ENCODE measurements around the gene NT5DC3. TPM values are rescaled to one million over a fixed set of nuclear protein-coding genes. Genes with fewer than 3 reads are reported as not detected.

The NT5DC3 gene
- total and polyA plus RNA-seq, 2 of the 13 experiments (the other 11 are each of a cell fraction or from before 2014, with no cell fraction given), result 3.2 to 6.6 TPM

DNA sequence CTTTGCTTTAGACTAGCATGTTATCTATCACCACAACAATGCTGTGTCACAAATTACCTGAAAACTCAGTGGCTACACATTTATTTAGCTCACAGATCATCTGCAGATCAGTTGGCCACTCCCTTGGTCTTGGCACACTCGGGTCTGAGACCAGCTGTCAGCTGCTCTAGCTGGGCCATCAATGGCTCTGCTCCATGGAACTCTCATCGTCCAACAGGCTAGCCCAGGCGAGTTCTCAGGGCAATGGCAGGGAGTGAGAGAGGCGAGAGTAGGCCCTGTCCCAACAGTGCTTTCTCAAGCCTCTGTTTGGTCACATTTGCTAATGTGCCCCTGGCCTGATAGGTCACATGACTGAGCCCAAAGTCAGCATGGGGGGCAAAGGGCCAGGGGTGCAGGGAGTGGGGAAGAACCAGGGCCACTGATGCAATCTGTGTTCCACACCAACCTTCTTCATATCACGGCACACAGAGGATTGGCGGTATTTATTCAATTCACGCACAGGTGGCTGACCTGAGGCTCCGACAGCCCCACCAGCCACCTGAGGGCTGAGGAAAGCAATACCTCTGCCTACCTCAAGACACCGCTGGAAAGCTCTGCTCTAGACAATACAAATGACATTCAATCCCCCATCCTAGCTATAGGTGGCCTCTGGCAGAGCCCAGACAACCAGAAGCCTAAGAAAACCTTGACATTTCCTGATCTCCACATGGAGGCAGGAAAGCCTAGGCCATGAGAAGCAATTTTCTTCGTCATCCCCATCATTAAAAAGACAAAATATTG lies 82.5 kb downstream of the NT5DC3 start:
- ATAC-seq (no peak), FAIRE-seq (no peak), DNase-seq (ENCODE audit: low spot score) (no peak)
- Histone ChIP-seq H2AFZ (ENCODE audit: low read length) (no peak overlapping the region), H3K4me2 (ENCODE audit: low read depth, low read length) (no peak overlapping the region), H3K27ac (ENCODE audit: extremely low read length, insufficient read depth, low read length) (no peak overlapping the region), H3K79me2 (ENCODE audit: insufficient read depth, low read length) (no peaks in the 10 kb centered on the region), H3K27me3 (ENCODE audit: control insufficient read depth in 1 of 2, insufficient read depth in 2 of 2, low read length in 2 of 2) (no peaks in the 10 kb centered on the region), H3K4me1 (ENCODE audit: insufficient read depth, low read length) (no peaks in the 10 kb centered on the region), H3K36me3 (replicated peaks in 1 of 2; ENCODE audit: control insufficient read depth in 1 of 2, insufficient read depth in 2 of 2, low read length in 2 of 2) (0 out of 5 replicates have a peak, but pooled peaks cover 0 to 2% of the 10 kb centered on the region in 2 experiments), H3K4me3 (replicated peaks in 1 of 3; ENCODE audit: insufficient read depth in 1 of 3, low read depth in 2 of 3, low read length in 3 of 3) (no peak overlapping the region), H4K20me1 (ENCODE audit: insufficient read depth, low read length) (no peaks in the 10 kb centered on the region), H3K9me3 (ENCODE audit: low read length) (no peaks in the 10 kb centered on the region), H3K9ac (ENCODE audit: insufficient read depth, low read depth, low read length) (no peak overlapping the region)
- BruUV-seq (replicated peaks), result no TSS peak
- in situ Hi-C loops (cut with HindIII; ENCODE audit: extremely low pct_ligation_motif_present, low pct_unique_long_range_greater_than_20kb) (no loop called here), intact Hi-C loops (cut with micrococcal nuclease; ENCODE audit: unreplicated experiment) (no loop called here)
- TF ChIP-seq ZNF749 (CRISPR knock-in tag; IDR thresholded peaks at IDR 0.05; ENCODE audit: borderline replicate concordance) (no peak), ZSCAN31 (CRISPR knock-in tag; IDR thresholded peaks at IDR 0.05; ENCODE audit: low read depth) (no peak), CEBPG (CRISPR knock-in tag; IDR thresholded peaks at IDR 0.05) (no peak), ZNF776 (CRISPR knock-in tag; IDR thresholded peaks at IDR 0.05) (no peak), HOXA9 (CRISPR knock-in tag; IDR thresholded peaks at IDR 0.05; ENCODE audit: borderline replicate concordance) (no peak), NFYB (CRISPR knock-in tag; IDR thresholded peaks at IDR 0.05) (no peak), STAT5B (CRISPR knock-in tag; IDR thresholded peaks at IDR 0.05) (no peak), ADNP (CRISPR knock-in tag; IDR thresholded peaks at IDR 0.05) (no peak), ZNF850 (CRISPR knock-in tag; conservative IDR thresholded peaks at IDR 0.05) (no peak), ZNF7 (CRISPR knock-in tag; IDR thresholded peaks at IDR 0.05) (no peak), POLR2A (IDR thresholded peaks at IDR 0.05; ENCODE audit: insufficient read depth in 1 of 2, low read depth in 2 of 2, low read length in 2 of 2) (no peak), ZNF33A (CRISPR knock-in tag; IDR thresholded peaks at IDR 0.05; ENCODE audit: borderline replicate concordance) (no peak), AKAP8 (CRISPR knock-in tag; IDR thresholded peaks at IDR 0.05) (no peak)
- TF ChIP-seq, protein P1, sequence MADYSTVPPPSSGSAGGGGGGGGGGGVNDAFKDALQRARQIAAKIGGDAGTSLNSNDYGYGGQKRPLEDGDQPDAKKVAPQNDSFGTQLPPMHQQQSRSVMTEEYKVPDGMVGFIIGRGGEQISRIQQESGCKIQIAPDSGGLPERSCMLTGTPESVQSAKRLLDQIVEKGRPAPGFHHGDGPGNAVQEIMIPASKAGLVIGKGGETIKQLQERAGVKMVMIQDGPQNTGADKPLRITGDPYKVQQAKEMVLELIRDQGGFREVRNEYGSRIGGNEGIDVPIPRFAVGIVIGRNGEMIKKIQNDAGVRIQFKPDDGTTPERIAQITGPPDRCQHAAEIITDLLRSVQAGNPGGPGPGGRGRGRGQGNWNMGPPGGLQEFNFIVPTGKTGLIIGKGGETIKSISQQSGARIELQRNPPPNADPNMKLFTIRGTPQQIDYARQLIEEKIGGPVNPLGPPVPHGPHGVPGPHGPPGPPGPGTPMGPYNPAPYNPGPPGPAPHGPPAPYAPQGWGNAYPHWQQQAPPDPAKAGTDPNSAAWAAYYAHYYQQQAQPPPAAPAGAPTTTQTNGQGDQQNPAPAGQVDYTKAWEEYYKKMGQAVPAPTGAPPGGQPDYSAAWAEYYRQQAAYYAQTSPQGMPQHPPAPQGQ (CRISPR knock-in tag; IDR thresholded peaks at IDR 0.05; ENCODE audit: borderline replicate concordance), result no peak
- TF ChIP-seq, protein P2, sequence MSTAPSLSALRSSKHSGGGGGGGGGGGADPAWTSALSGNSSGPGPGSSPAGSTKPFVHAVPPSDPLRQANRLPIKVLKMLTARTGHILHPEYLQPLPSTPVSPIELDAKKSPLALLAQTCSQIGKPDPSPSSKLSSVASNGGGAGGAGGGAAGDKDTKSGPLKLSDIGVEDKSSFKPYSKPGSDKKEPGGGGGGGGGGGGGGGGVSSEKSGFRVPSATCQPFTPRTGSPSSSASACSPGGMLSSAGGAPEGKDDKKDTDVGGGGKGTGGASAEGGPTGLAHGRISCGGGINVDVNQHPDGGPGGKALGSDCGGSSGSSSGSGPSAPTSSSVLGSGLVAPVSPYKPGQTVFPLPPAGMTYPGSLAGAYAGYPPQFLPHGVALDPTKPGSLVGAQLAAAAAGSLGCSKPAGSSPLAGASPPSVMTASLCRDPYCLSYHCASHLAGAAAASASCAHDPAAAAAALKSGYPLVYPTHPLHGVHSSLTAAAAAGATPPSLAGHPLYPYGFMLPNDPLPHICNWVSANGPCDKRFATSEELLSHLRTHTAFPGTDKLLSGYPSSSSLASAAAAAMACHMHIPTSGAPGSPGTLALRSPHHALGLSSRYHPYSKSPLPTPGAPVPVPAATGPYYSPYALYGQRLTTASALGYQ (CRISPR knock-in tag; IDR thresholded peaks at IDR 0.05), result no peak
- TF ChIP-seq, protein P3, sequence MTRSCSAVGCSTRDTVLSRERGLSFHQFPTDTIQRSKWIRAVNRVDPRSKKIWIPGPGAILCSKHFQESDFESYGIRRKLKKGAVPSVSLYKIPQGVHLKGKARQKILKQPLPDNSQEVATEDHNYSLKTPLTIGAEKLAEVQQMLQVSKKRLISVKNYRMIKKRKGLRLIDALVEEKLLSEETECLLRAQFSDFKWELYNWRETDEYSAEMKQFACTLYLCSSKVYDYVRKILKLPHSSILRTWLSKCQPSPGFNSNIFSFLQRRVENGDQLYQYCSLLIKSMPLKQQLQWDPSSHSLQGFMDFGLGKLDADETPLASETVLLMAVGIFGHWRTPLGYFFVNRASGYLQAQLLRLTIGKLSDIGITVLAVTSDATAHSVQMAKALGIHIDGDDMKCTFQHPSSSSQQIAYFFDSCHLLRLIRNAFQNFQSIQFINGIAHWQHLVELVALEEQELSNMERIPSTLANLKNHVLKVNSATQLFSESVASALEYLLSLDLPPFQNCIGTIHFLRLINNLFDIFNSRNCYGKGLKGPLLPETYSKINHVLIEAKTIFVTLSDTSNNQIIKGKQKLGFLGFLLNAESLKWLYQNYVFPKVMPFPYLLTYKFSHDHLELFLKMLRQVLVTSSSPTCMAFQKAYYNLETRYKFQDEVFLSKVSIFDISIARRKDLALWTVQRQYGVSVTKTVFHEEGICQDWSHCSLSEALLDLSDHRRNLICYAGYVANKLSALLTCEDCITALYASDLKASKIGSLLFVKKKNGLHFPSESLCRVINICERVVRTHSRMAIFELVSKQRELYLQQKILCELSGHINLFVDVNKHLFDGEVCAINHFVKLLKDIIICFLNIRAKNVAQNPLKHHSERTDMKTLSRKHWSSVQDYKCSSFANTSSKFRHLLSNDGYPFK (CRISPR knock-in tag; IDR thresholded peaks at IDR 0.05; ENCODE audit: borderline replicate concordance), result no peak
- TF ChIP-seq, protein P4, sequence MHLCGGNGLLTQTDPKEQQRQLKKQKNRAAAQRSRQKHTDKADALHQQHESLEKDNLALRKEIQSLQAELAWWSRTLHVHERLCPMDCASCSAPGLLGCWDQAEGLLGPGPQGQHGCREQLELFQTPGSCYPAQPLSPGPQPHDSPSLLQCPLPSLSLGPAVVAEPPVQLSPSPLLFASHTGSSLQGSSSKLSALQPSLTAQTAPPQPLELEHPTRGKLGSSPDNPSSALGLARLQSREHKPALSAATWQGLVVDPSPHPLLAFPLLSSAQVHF (CRISPR knock-in tag; IDR thresholded peaks at IDR 0.05), result no peak
- 94% methylated on average over 1 of the region's 10 CpGs for WGBS (ENCODE audit: low lambda C conversion rate)
- ChIA-PET POLR2A (no interaction called here), CTCF (ENCODE audit: low intra/inter-chr PET ratio, low total read pairs) (no interaction called here)

All from HepG2 (cell line).